SK-N-SH (cell line): ENCODE measurements around the gene ARMC6. TPM values are rescaled to one million over a fixed set of nuclear protein-coding genes. Genes with fewer than 3 reads are reported as not detected.

Experiments
- CTCF ChIA-PET: fragments of 300-600, 350-600 bp; formaldehyde crosslinking; extraction: SDS; loops from one replicate; lab custom pipeline; 2021; lab: Yijun Ruan, JAX
- POLR2A ChIA-PET: fragments of 350-600 bp; sonication (Branson Sonifier 250); formaldehyde crosslinking; extraction: SDS; loops from one replicate; lab custom pipeline; 2020; ENCODE audit warnings: antibody characterized with exemption, inconsistent platforms; lab: Yijun Ruan, JAX
- DNase-seq: peaks from one replicate; pipeline ENCODE4 v3.0.0; 2012
- H2AFZ ChIP-seq: fragments of 200-600 bp; sonication (generic); 2 replicates; pipeline ENCODE4 v1.8.1; 2016; ENCODE audit warnings: antibody characterized with exemption, mild to moderate bottlenecking, low read depth
- H3F3A ChIP-seq: fragments of 200-600 bp; sonication (generic); replicated peaks from 2 replicates; pipeline ENCODE3; 2016; ENCODE audit warnings: antibody characterized with exemption, mild to moderate bottlenecking; ENCODE audit not compliant: insufficient read depth
- H3K27ac ChIP-seq, 2 experiments: fragments of 200-500 bp in 1 of 2; fragments of 200-600 bp in 1 of 2; sonication (Bioruptor generic) in 1 of 2; sonication (generic), shearing (Covaris generic) in 1 of 2; 2 replicates each; pipeline versions ENCODE4 v1.5.1 to v1.6.1; 2014 to 2016; ENCODE audit warnings: low read depth in 2 of 2, inconsistent platforms in 1 of 2, low read length in 1 of 2, mild to moderate bottlenecking in 1 of 2, mixed read lengths in 1 of 2
- H3K27me3 ChIP-seq: fragments of 200-600 bp; sonication (generic), shearing (Covaris generic); 2 replicates; pipeline ENCODE4 v1.6.1; 2016; ENCODE audit warnings: mixed run types; ENCODE audit not compliant: insufficient read depth
- H3K36me3 ChIP-seq, 2 experiments: fragments of 200-500 bp in 1 of 2; fragments of 200-600 bp in 1 of 2; sonication (Bioruptor generic) in 1 of 2; sonication (generic) in 1 of 2; replicated peaks in 1 of 2; 2 replicates each; pipeline versions ENCODE3 to v1.5.1; 2014 to 2016; ENCODE audit warnings: low read length in 1 of 2, mild to moderate bottlenecking in 1 of 2; ENCODE audit not compliant: insufficient read depth in 2 of 2, control insufficient read depth in 1 of 2
- H3K4me1 ChIP-seq, 2 experiments: fragments of 200-500 bp in 1 of 2; fragments of 200-600 bp in 1 of 2; sonication (Bioruptor generic) in 1 of 2; sonication (generic), shearing (Covaris generic) in 1 of 2; 2 replicates each; pipeline versions ENCODE4 v1.5.1 to v1.6.1; 2014 to 2016; ENCODE audit warnings: low read depth in 1 of 2, low read length in 1 of 2, mixed run types in 1 of 2; ENCODE audit not compliant: insufficient read depth in 2 of 2, control insufficient read depth in 1 of 2
- H3K4me2 ChIP-seq: fragments of 200-600 bp; sonication (generic), shearing (Covaris generic); 2 replicates; pipeline ENCODE4 v1.6.1; 2017; ENCODE audit warnings: mixed run types
- H3K4me3 ChIP-seq, 2 experiments: fragments of 200-500 bp in 1 of 2; fragments of 200-600 bp in 1 of 2; sonication (Bioruptor generic) in 1 of 2; sonication (generic), shearing (Covaris generic) in 1 of 2; 2 replicates each; pipeline versions ENCODE4 v1.5.1 to v1.8.1; 2014 to 2016; ENCODE audit warnings: low read depth in 2 of 2, inconsistent platforms in 1 of 2, low read length in 1 of 2, mild to moderate bottlenecking in 1 of 2, mixed read lengths in 1 of 2, moderate library complexity in 1 of 2
- H3K79me2 ChIP-seq: fragments of 200-600 bp; sonication (generic); 2 replicates; pipeline ENCODE4 v1.8.1; 2017; ENCODE audit warnings: mild to moderate bottlenecking; ENCODE audit not compliant: insufficient read depth
- H3K9ac ChIP-seq: fragments of 200-600 bp; sonication (generic); 2 replicates; pipeline ENCODE4 v1.6.1; 2017; ENCODE audit warnings: mixed run types
- H3K9me2 ChIP-seq: fragments of 200-600 bp; sonication (generic); 2 replicates; pipeline ENCODE4 v1.6.1; 2017; ENCODE audit warnings: mixed run types
- H3K9me3 ChIP-seq: fragments of 200-600 bp; sonication (generic); 2 replicates; pipeline ENCODE4 v1.6.1; 2017; ENCODE audit warnings: mixed run types, mild to moderate bottlenecking, moderate library complexity
- H4K20me1 ChIP-seq: fragments of 200-600 bp; sonication (generic); 2 replicates; pipeline ENCODE4 v1.6.1; 2017; ENCODE audit warnings: mild to moderate bottlenecking, mixed run types; ENCODE audit not compliant: insufficient read depth
- EP300 ChIP-seq, 2 experiments: IDR thresholded peaks; 2 replicates each; pipeline versions ENCODE4 v1.4.0 to v1.6.1; 2012; ENCODE audit warnings: borderline replicate concordance in 1 of 2, low read depth in 1 of 2, low read length in 1 of 2
- EZH2phosphoT487 ChIP-seq: fragments of 200-600 bp; sonication (generic); IDR thresholded peaks from 2 replicates; pipeline ENCODE4 v1.6.1; 2017; ENCODE audit warnings: low read depth, mixed run types, mild to moderate bottlenecking, antibody characterized with exemption, moderate library complexity, borderline replicate concordance
- FOSL2 ChIP-seq: IDR thresholded peaks from 2 replicates; pipeline ENCODE4 v1.4.0; 2012; ENCODE audit warnings: low read depth, mild to moderate bottlenecking, moderate library complexity, borderline replicate concordance
- JUND ChIP-seq: IDR thresholded peaks from 2 replicates; pipeline ENCODE4 v1.4.0; 2012
- MEF2A ChIP-seq: IDR thresholded peaks from 2 replicates; pipeline ENCODE4 v1.4.0; 2012; ENCODE audit warnings: low read depth, borderline replicate concordance
- MXI1 ChIP-seq: IDR thresholded peaks from 2 replicates; pipeline ENCODE4 v1.6.1; 2012; ENCODE audit warnings: mild to moderate bottlenecking, low read depth, low read length, improper control_type of control experiment
- NFIC ChIP-seq: IDR thresholded peaks from 2 replicates; pipeline ENCODE4 v1.4.0; 2012; ENCODE audit warnings: borderline replicate concordance
- NRF1 ChIP-seq: IDR thresholded peaks from 2 replicates; pipeline ENCODE4 v1.6.1; 2012; ENCODE audit warnings: low read depth, mild to moderate bottlenecking, low read length
- REST ChIP-seq: IDR thresholded peaks from 2 replicates; pipeline ENCODE4 v1.6.1; 2012; ENCODE audit warnings: mild to moderate bottlenecking, low read depth, low read length, moderate library complexity
- RFX5 ChIP-seq: IDR thresholded peaks from 2 replicates; pipeline ENCODE4 v1.6.1; 2012; ENCODE audit warnings: mild to moderate bottlenecking, improper control_type of control experiment, low read length
- SIN3A ChIP-seq: IDR thresholded peaks from 2 replicates; pipeline ENCODE4 v1.6.1; 2012; ENCODE audit warnings: low read depth, mild to moderate bottlenecking, low read length, moderate library complexity, borderline replicate concordance
- SMC3 ChIP-seq: IDR thresholded peaks from 2 replicates; pipeline ENCODE4 v1.6.1; 2012; ENCODE audit warnings: low read depth, low read length, improper control_type of control experiment
- TAF1 ChIP-seq: IDR thresholded peaks from 2 replicates; pipeline ENCODE4 v1.6.1; 2012; ENCODE audit warnings: low read depth, mild to moderate bottlenecking, low read length, moderate library complexity, borderline replicate concordance
- TEAD4 ChIP-seq: IDR thresholded peaks from 2 replicates; pipeline ENCODE4 v1.4.0; 2012; ENCODE audit warnings: mild to moderate bottlenecking, borderline replicate concordance; ENCODE audit not compliant: insufficient read depth
- ZBTB33 ChIP-seq: IDR thresholded peaks from 2 replicates; pipeline ENCODE4 v1.4.0; 2012; ENCODE audit warnings: low read depth, borderline replicate concordance
- WGBS: methylation state at CpG from one replicate; pipeline ENCODE4 v1.1.6; 2017; ENCODE audit warnings: low lambda C conversion rate; 5-methylcytosine and 5-hydroxymethylcytosine counted together
- polyA plus RNA-seq, 3 experiments: library from polyadenylated mRNA; depleted of rRNA; stranded (reverse); fragments of >200 nt; gene quantifications; 2 replicates each; pipeline ENCODE4 v1.2.3, GENCODE V29; 2012
- TF ChIP-seq, protein P1 (sequence below): IDR thresholded peaks from 2 replicates; pipeline ENCODE4 v1.4.0; 2012; ENCODE audit warnings: low read depth, borderline replicate concordance
- TF ChIP-seq, protein P2 (sequence below): fragments of 150-350 bp; IDR thresholded peaks from 2 replicates; pipeline ENCODE4 v1.6.1; 2017; ENCODE audit warnings: antibody characterized with exemption, low read length, low read depth, borderline replicate concordance

Gene ARMC6
- polyA plus RNA-seq, 1 of the 3 experiments (the other 2 are of a cell fraction): 34.7 TPM

- ChIA-PET CTCF (interaction anchor here (0.6 to 3.6 kb wide), 3 partner anchors 10 to 119 kb away, joined by 3 to 45 read pairs (median 6); partner anchors contain the start of gene CERS1), POLR2A (no interaction called here)
- no peak for TF ChIP-seq JUND
- no peak for TF ChIP-seq TEAD4
- TF ChIP-seq EP300 (IDR thresholded peaks at IDR 0.05; ENCODE audit: borderline replicate concordance in 1 of 2, low read depth in 1 of 2, low read length in 1 of 2): no peak
- TF ChIP-seq ZBTB33: no peak
- TF ChIP-seq NFIC: no peak
- TF ChIP-seq SIN3A: no peak
- no peak for TF ChIP-seq MXI1
- TF ChIP-seq REST: no peak
- TF ChIP-seq EZH2phosphoT487: no peak
- no peak for TF ChIP-seq FOSL2
- no peak for TF ChIP-seq NRF1
- TF ChIP-seq, protein P1, sequence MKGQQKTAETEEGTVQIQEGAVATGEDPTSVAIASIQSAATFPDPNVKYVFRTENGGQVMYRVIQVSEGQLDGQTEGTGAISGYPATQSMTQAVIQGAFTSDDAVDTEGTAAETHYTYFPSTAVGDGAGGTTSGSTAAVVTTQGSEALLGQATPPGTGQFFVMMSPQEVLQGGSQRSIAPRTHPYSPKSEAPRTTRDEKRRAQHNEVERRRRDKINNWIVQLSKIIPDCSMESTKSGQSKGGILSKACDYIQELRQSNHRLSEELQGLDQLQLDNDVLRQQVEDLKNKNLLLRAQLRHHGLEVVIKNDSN: no peak
- no peak for TF ChIP-seq MEF2A
- TF ChIP-seq SMC3: no peak
- no peak for TF ChIP-seq RFX5
- no peak for TF ChIP-seq TAF1
- TF ChIP-seq, protein P2, sequence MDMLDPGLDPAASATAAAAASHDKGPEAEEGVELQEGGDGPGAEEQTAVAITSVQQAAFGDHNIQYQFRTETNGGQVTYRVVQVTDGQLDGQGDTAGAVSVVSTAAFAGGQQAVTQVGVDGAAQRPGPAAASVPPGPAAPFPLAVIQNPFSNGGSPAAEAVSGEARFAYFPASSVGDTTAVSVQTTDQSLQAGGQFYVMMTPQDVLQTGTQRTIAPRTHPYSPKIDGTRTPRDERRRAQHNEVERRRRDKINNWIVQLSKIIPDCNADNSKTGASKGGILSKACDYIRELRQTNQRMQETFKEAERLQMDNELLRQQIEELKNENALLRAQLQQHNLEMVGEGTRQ: no peak
Measured at GRCh38 chr19:18985257-18985656, 48.1 kb upstream of the ARMC6 start.

More at GRCh38 chr19:18985257-18985656, 48.1 kb upstream of the ARMC6 start:
- Histone ChIP-seq H3K79me2 (no peaks in the 10 kb centered on the region), H3K4me2 (no peak overlapping the region), H3K9ac (no peak overlapping the region), H3F3A (no peaks in the 10 kb centered on the region), H3K36me3 (no peaks in the 10 kb centered on the region), H3K9me3 (no peaks in the 10 kb centered on the region), H3K4me1 (no peaks in the 10 kb centered on the region), H2AFZ (no peak overlapping the region), H3K27ac (no peak overlapping the region), H4K20me1 (no peaks in the 10 kb centered on the region), H3K4me3 (no peak overlapping the region), H3K9me2 (no peaks in the 10 kb centered on the region), H3K27me3 (no peaks in the 10 kb centered on the region; the same call in 1 of the 2 replicates)
- 89% methylated on average over 7 of the region's 7 CpGs for WGBS
- no peak for DNase-seq
